Left lung (tissue), 10 donors: ENCODE measurements around the gene CSNK1G1. TPM values are rescaled to one million over a fixed set of nuclear protein-coding genes. Genes with fewer than 3 reads are reported as not detected.

Experiments
- ATAC-seq: fragments of 200-7000 bp; cut with Tn5 transposase; one replicate; pipeline ENCODE4 v1.9.1; 2020; ENCODE audit warnings: moderate library complexity
- DNase-seq, 4 donors: peaks; one replicate each; pipeline ENCODE4 v3.0.0-alpha.2; 2013 to 2020
- H3K27ac ChIP-seq, 2 donors: fragments of 200-600 bp; sonication (generic) in 1 of 2; one replicate each; pipeline versions ENCODE4 v1.5.0 to v1.8.0; 2020 to 2021
- H3K27me3 ChIP-seq, 2 donors: fragments of 200-600 bp; sonication (generic) in 1 of 2; one replicate each; pipeline versions ENCODE4 v1.5.0 to v1.8.0; 2020 to 2021
- H3K36me3 ChIP-seq, 2 donors: fragments of 200-600 bp; sonication (generic) in 1 of 2; one replicate each; pipeline versions ENCODE4 v1.5.0 to v1.8.0; 2020 to 2021
- H3K4me1 ChIP-seq, 2 donors: fragments of 200-600 bp; one replicate each; pipeline ENCODE4 v1.8.0; 2021
- H3K4me3 ChIP-seq, 2 donors: fragments of 200-600 bp; sonication (generic) in 1 of 2; one replicate each; pipeline versions ENCODE4 v1.5.0 to v1.8.0; 2020 to 2021; ENCODE audit warnings: mild to moderate bottlenecking in 1 of 2
- H3K9me3 ChIP-seq, 2 donors: fragments of 200-600 bp; sonication (generic) in 1 of 2; one replicate each; pipeline versions ENCODE4 v1.5.0 to v1.8.0; 2020 to 2021
- CTCF ChIP-seq, 2 donors: fragments of 200-600 bp; sonication (generic) in 1 of 2; IDR thresholded peaks; one replicate each; pipeline versions ENCODE4 v1.5.0 to v1.8.0; 2021; ENCODE audit warnings: antibody characterized with exemption in 2 of 2
- intact Hi-C, 2 donors: fragments of 100-400 bp; cut with DNase I; formaldehyde crosslinking; loops; one replicate each; pipeline versions ENCODE4 v1.11.2 to v1.14.2; 2022
- polyA plus RNA-seq, 6 donors: library from polyadenylated mRNA; unstranded; fragments of 120-200 nt; gene quantifications; one replicate each; pipeline ENCODE4 v1.2.1, GENCODE V29; 2013; ENCODE audit not compliant: insufficient read length in 6 of 6
- total RNA-seq, 2 donors: library from RNA; stranded (reverse); fragmentation: NEBNext Ultra II Directional; extraction: Animal tissue kit (Norgen Biotek cat#: 25700); gene quantifications; one replicate each; pipeline ENCODE4 v1.2.1, GENCODE V29; 2021
- donor health status: DM: no; HTN: yes; CAD: no.
- donor health status: DM: no; HTN: no; CAD: no.

CSNK1G1 gene
- total and polyA plus RNA-seq, 8 donors, result 17.7 to 23.1 (median 20.5) TPM

GRCh38 chr15:64193971-64194370 lies 162.0 kb downstream of the CSNK1G1 start:
- H3K36me3 ChIP-seq, result peaks cover 0 to 30% of the 10 kb centered on the region in 2 donors
- H3K4me3 ChIP-seq, result no peak overlapping the region
- H3K9me3 ChIP-seq, result no peaks in the 10 kb centered on the region
- no peaks in the 10 kb centered on the region for H3K27me3 ChIP-seq
- DNase-seq (no peak), ATAC-seq (no peak)
- intact Hi-C loops, result no loop called here
- no peak overlapping the region for H3K27ac ChIP-seq
- TF ChIP-seq CTCF (IDR thresholded peaks at IDR 0.05), result no peak
- H3K4me1 ChIP-seq, result no peaks in the 10 kb centered on the region

GRCh38 chr15:64191971-64192830 lies 163.8 kb downstream of the CSNK1G1 start:
- Histone ChIP-seq H3K4me1 (no peaks in the 10 kb centered on the region), H3K36me3 (peaks cover 0 to 44% of the 10 kb centered on the region in 2 donors), H3K27ac (no peak overlapping the region), H3K4me3 (no peak overlapping the region), H3K9me3 (no peaks in the 10 kb centered on the region), H3K27me3 (no peaks in the 10 kb centered on the region)
- intact Hi-C loops, result no loop called here
- DNase-seq (no peak), ATAC-seq (no peak)
- no peak for TF ChIP-seq CTCF (IDR thresholded peaks at IDR 0.05)

DNA sequence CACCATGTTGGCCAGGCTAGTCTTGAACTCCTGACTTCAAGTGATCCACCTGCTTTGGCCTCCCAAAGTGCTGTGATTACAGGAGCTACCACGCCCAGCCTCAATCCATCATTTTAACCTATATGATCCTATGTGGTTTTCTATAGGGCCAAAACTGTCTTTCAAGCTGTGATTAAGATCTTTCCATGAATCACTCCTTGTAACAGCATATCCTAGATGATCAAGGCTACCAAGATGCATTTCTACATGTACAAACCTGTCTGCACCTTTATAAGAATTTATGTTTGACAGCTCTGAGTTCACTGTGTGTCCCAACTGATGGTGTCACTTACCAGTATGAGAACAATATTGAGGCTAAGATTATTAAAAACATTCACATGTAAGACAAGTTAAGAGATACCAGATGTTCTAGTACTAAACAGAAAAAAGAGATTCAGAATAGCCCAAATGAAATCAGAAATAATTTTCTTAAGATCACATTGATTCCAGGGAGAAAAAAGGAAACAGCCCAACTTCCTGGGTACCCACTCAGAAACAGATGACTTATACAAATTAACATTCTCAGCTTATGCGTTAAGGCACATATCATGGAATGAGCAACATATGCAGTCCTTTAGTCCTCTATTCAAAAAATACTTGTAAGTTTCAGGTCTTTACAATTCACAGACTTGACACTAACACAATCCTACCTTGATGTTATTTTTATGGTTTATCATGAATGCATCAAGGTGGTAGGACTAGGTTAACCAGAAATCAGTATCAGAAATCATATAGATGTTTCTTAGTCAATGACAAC lies 168.4 kb downstream of the CSNK1G1 start:
- no peaks in the 10 kb centered on the region for H3K9me3 ChIP-seq
- H3K27ac ChIP-seq, result no peak overlapping the region
- no peak overlapping the region for H3K4me3 ChIP-seq
- H3K27me3 ChIP-seq, result no peaks in the 10 kb centered on the region
- TF ChIP-seq CTCF (IDR thresholded peaks at IDR 0.05), result no peak
- no peak for DNase-seq
- H3K36me3 ChIP-seq, result peaks cover 0 to 36% of the 10 kb centered on the region in 2 donors
- no peaks in the 10 kb centered on the region for H3K4me1 ChIP-seq
- no peak for ATAC-seq
- intact Hi-C loops, result no loop called here

DNA sequence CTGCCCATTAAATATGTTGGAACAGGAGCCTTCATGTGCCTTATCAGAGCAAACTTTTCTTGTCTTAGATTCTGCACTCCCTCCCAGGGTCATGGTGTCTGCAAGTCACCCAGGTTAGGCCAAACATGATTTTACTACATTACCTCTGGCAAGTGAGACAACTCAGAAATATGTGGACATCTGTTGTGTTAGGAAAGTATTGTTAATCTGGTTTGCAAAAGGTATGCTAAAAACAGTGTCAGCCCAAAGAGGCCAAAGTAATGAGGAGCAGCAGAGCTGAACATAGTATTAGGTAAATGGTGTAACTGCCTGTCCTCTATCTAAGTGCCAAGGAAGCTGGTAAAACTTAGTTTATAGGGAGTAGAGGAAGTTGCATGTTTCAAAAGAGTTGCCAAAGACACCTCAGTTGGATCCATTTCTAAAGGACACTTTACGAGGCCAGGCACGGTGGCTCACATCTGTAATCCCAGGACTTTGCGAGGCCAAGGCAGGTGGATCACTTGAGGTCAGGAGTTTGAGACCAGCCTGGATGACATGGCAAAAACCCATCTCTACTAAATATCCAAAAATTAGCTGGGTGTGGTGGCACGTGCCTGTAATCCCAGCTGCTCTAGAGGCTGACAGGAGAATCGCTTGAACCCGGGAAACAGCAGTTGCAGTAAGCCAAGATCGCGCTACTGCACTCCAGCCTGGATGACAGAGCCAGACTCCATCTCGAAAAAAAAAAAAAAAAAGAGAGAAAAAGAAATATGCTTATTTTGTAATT lies 170.6 kb downstream of the CSNK1G1 start:
- Histone ChIP-seq H3K9me3 (no peaks in the 10 kb centered on the region), H3K27me3 (no peaks in the 10 kb centered on the region), H3K36me3 (peaks cover 0 to 39% of the 10 kb centered on the region in 2 donors), H3K4me3 (no peak overlapping the region), H3K27ac (no peak overlapping the region), H3K4me1 (no peaks in the 10 kb centered on the region)
- TF ChIP-seq CTCF (IDR thresholded peaks at IDR 0.05), result no peak
- intact Hi-C loops, result no loop called here
- ATAC-seq (no peak), DNase-seq (no peak)
